HepG2 (cell line): ENCODE results near the gene PJA2. TPM values are rescaled to one million over a fixed set of nuclear protein-coding genes. Genes with fewer than 3 reads are reported as not detected.

Experiments used
- ATAC-seq: fragments of 200-7000 bp; cut with Tn5 transposase; 3 replicates; pipeline ENCODE4 v1.9.1; 2020; ENCODE audit warnings: mild to moderate bottlenecking, moderate library complexity
- BruUV-seq: library from RNA; stranded (reverse); fragments of 400-500 nt; replicated peaks from 2 replicates; lab custom pipeline; 2021; lab: Mats Ljungman, UMichigan
- CTCF ChIA-PET: fragments of 300-600 bp; formaldehyde crosslinking; extraction: SDS; loops from one replicate; lab custom pipeline; 2021; ENCODE audit warnings: low total read pairs, inconsistent platforms, low intra/inter-chr PET ratio; lab: Yijun Ruan, JAX
- POLR2A ChIA-PET: fragments of 350-600 bp; sonication (Branson Sonifier 250); formaldehyde crosslinking; loops from one replicate; lab custom pipeline; 2020; ENCODE audit warnings: antibody characterized with exemption, inconsistent platforms; lab: Yijun Ruan, JAX
- DNase-seq: peaks from one replicate; pipeline ENCODE4 v3.0.0-alpha.2; 2015; ENCODE audit warnings: low spot score
- FAIRE-seq: peaks from 3 replicates; lab custom pipeline; 2011; peaks lifted over from hg19 to GRCh38; lab: Jason Lieb, UNC
- H2AFZ ChIP-seq: one replicate; pipeline ENCODE4 v1.6.1; 2011; ENCODE audit warnings: low read length, inconsistent platforms
- H3K27ac ChIP-seq: fragments of 300-600 bp; 3 replicates; pipeline ENCODE4 v1.8.0; 2011; ENCODE audit warnings: mixed run types, mild to moderate bottlenecking, mixed read lengths, low read length, inconsistent platforms; ENCODE audit not compliant: insufficient read depth; ENCODE audit errors: extremely low read length
- H3K27me3 ChIP-seq, 2 experiments: fragments of 200-600 bp in 1 of 2; 2 replicates in 1 of 2; 3 replicates in 1 of 2; pipeline versions ENCODE4 v1.6.0 to v1.8.0; 2011; ENCODE audit warnings: low read length in 2 of 2, mild to moderate bottlenecking in 2 of 2, moderate library complexity in 2 of 2, inconsistent platforms in 1 of 2; ENCODE audit not compliant: insufficient read depth in 2 of 2, control insufficient read depth in 1 of 2
- H3K36me3 ChIP-seq, 2 experiments: fragments of 200-600 bp in 1 of 2; replicated peaks in 1 of 2; 2 replicates in 1 of 2; 3 replicates in 1 of 2; pipeline versions ENCODE4 v1.5.1 to v1.8.0; 2011; ENCODE audit warnings: low read length in 2 of 2, inconsistent platforms in 1 of 2; ENCODE audit not compliant: insufficient read depth in 2 of 2, control insufficient read depth in 1 of 2
- H3K4me1 ChIP-seq: 2 replicates; pipeline ENCODE4 v1.5.1; 2012; ENCODE audit warnings: low read length, inconsistent platforms; ENCODE audit not compliant: insufficient read depth
- H3K4me2 ChIP-seq: 2 replicates; pipeline ENCODE4 v1.6.0; 2011; ENCODE audit warnings: low read depth, low read length, inconsistent platforms
- H3K4me3 ChIP-seq, 3 experiments: fragments of 200-600 bp in 1 of 3; sonication (generic), shearing (Covaris generic) in 1 of 3; replicated peaks in 1 of 3; 2 replicates each; pipeline ENCODE4 v1.5.1; 2011 to 2016; ENCODE audit warnings: low read length in 3 of 3, inconsistent platforms in 2 of 3, low read depth in 2 of 3, mild to moderate bottlenecking in 2 of 3, control low read depth in 1 of 3, mixed read lengths in 1 of 3; ENCODE audit not compliant: insufficient read depth in 1 of 3
- H3K79me2 ChIP-seq: one replicate; pipeline ENCODE4 v1.6.1; 2011; ENCODE audit warnings: low read length, inconsistent platforms; ENCODE audit not compliant: insufficient read depth
- H3K9ac ChIP-seq: 2 replicates; pipeline ENCODE4 v1.6.0; 2011; ENCODE audit warnings: mild to moderate bottlenecking, low read depth, low read length, inconsistent platforms; ENCODE audit not compliant: insufficient read depth
- H3K9me3 ChIP-seq: 2 replicates; pipeline ENCODE4 v1.5.1; 2012; ENCODE audit warnings: mild to moderate bottlenecking, low read length
- H4K20me1 ChIP-seq: 2 replicates; pipeline ENCODE4 v1.6.0; 2011; ENCODE audit warnings: inconsistent platforms, mild to moderate bottlenecking, low read length, moderate library complexity; ENCODE audit not compliant: insufficient read depth
- BCLAF1 ChIP-seq: fragments of 450-650 bp; IDR thresholded peaks from 2 replicates; pipeline ENCODE4 v1.6.1; 2017; ENCODE audit warnings: mild to moderate bottlenecking
- EEA1 ChIP-seq: sonication (generic); formaldehyde crosslinking; IDR thresholded peaks from 2 replicates; pipeline ENCODE4 v1.5.1; 2020; ENCODE audit warnings: mild to moderate bottlenecking, missing genetic modification reagents, borderline replicate concordance
- GABPA ChIP-seq, 2 experiments: IDR thresholded peaks; 2 replicates each; pipeline ENCODE4 v1.6.1; 2011 to 2016; ENCODE audit warnings: low read depth in 2 of 2, low read length in 1 of 2, missing biosample characterization in 1 of 2, missing genetic modification characterization in 1 of 2
- GMEB2 ChIP-seq: IDR thresholded peaks from 2 replicates; pipeline ENCODE4 v1.6.1; 2016; ENCODE audit warnings: missing biosample characterization, missing genetic modification reagents, low read depth
- GRHL1 ChIP-seq: sonication (generic); formaldehyde crosslinking; conservative IDR thresholded peaks from 2 replicates; pipeline ENCODE4 v1.8.0; 2022; ENCODE audit warnings: missing genetic modification reagents
- PATZ1 ChIP-seq: sonication (generic); formaldehyde crosslinking; IDR thresholded peaks from 2 replicates; pipeline ENCODE4 v1.4.0; 2020; ENCODE audit warnings: missing genetic modification reagents
- PBX2 ChIP-seq: IDR thresholded peaks from 2 replicates; pipeline ENCODE4 v1.6.1; 2016; ENCODE audit warnings: control low read depth
- PRMT3 ChIP-seq: sonication (generic); formaldehyde crosslinking; IDR thresholded peaks from 2 replicates; pipeline ENCODE4 v1.8.1; 2022; ENCODE audit warnings: low read depth, mild to moderate bottlenecking, moderate library complexity, missing genetic modification reagents, borderline replicate concordance
- SMAD3 ChIP-seq: sonication (generic); formaldehyde crosslinking; IDR thresholded peaks from 2 replicates; pipeline ENCODE4 v1.4.0; 2020; ENCODE audit warnings: missing genetic modification reagents
- ZNF614 ChIP-seq: IDR thresholded peaks from 2 replicates; pipeline ENCODE4 v1.6.1; 2018; ENCODE audit warnings: missing biosample characterization, missing genetic modification reagents, inconsistent platforms, borderline replicate concordance
- WGBS: methylation state at CpG from one replicate; pipeline ENCODE4 v1.1.6; 2017; ENCODE audit warnings: low lambda C conversion rate; 5-methylcytosine and 5-hydroxymethylcytosine counted together
- in situ Hi-C: cut with HindIII; loops from 2 replicates; pipeline ENCODE4 v1.10.0; 2017; ENCODE audit warnings: low pct_unique_long_range_greater_than_20kb; ENCODE audit not compliant: extremely low pct_ligation_motif_present
- intact Hi-C: fragments of 100-400 bp; cut with micrococcal nuclease; formaldehyde crosslinking; loops from one replicate; pipeline ENCODE4 v1.10.0; 2022; ENCODE audit not compliant: unreplicated experiment
- polyA plus RNA-seq, 8 experiments: library from polyadenylated mRNA; depleted of rRNA in 3 of 8; stranded (reverse) in 7 of 8; unstranded in 1 of 8; fragments of >200 nt; fragmentation: Illumina TruSeq in 4 of 8; extraction: Trizol in 4 of 8; gene quantifications; 2 replicates each; pipeline versions ENCODE4 v1.2.1 to v1.2.3, GENCODE V29; 2011 to 2016; ENCODE audit warnings: low read depth in 4 of 8, missing spikeins in 1 of 8, mixed read lengths in 1 of 8; ENCODE audit not compliant: insufficient read depth in 1 of 8
- total RNA-seq, 5 experiments: library from RNA; depleted of rRNA; stranded (reverse); fragments of >200 nt; fragmentation: Illumina TruSeq; extraction: Trizol; gene quantifications; 2 replicates each; pipeline ENCODE4 v1.2.3, GENCODE V29; 2016; ENCODE audit warnings: low read depth in 1 of 5

The PJA2 gene
- total and polyA plus RNA-seq, 2 of the 13 experiments (the other 11 are each of a cell fraction or from before 2014, with no cell fraction given) = 39.4 to 41.4 TPM

- intact Hi-C loops = loop anchor here (5.0 kb wide), 1 partner anchor 36 kb away; no protein-coding TSS in a partner anchor
- TF ChIP-seq ZNF614 (CRISPR knock-in tag) = no peak
- no peak for TF ChIP-seq GABPA (IDR thresholded peaks at IDR 0.05; ENCODE audit: low read depth, low read length)
- TF ChIP-seq GABPA (CRISPR knock-in tag; IDR thresholded peaks at IDR 0.05; ENCODE audit: low read depth) = no peak
- no peak for TF ChIP-seq GMEB2 (CRISPR knock-in tag)
- TF ChIP-seq PATZ1 = no peak
- no peak for TF ChIP-seq EEA1 (CRISPR knock-in tag)
- no peak for TF ChIP-seq SMAD3 (CRISPR knock-in tag)
- TF ChIP-seq BCLAF1 = no peak
- no peak for TF ChIP-seq PBX2 (CRISPR knock-in tag)
- no peak for TF ChIP-seq PRMT3 (CRISPR knock-in tag)
- TF ChIP-seq GRHL1 (CRISPR knock-in tag) = no peak
- TF ChIP-seq, all 625 proteins: peak for 0
- no peak for DNase-seq
- no peak for FAIRE-seq
- Histone ChIP-seq H4K20me1 (peaks cover 46% of the 10 kb centered on the region), H3K4me3 (peak overlapping the region; percentile 67 to 98 (median 97); a peak in 5 of 6 replicates), H3K9ac (peak overlapping the region; percentile 91), H3K4me2 (peak overlapping the region; percentile 69), H3K4me1 (peaks cover 50% of the 10 kb centered on the region), H3K27me3 (no peaks in the 10 kb centered on the region; a peak in 1 of 5 replicates), H3K36me3 (no peaks in the 10 kb centered on the region), H2AFZ (no peak overlapping the region), H3K27ac (peak overlapping the region; percentile 98), H3K9me3 (peaks cover 3% of the 10 kb centered on the region; the same call in 1 of the 2 replicates), H3K79me2 (peaks cover 66% of the 10 kb centered on the region)
- ChIA-PET POLR2A (no interaction called here), CTCF (no interaction called here)
- ATAC-seq = no peak
- no TSS peak for BruUV-seq
- WGBS = 19% methylated on average over 2 of the region's 2 CpGs
- in situ Hi-C loops = no loop called here
Measured at GRCh38 chr5:109407913-109408312, 1.9 kb downstream of the PJA2 start.
